GM21825 (cell line): ENCODE results near the gene MDFIC.

ENCODE experiments used
- ATAC-seq: cut with Tn5 transposase; IDR thresholded peaks from one replicate; pipeline ENCODE4 v1.9.1; 2021; ENCODE audit warnings: mild to moderate bottlenecking, moderate library complexity; ENCODE audit not compliant: unreplicated experiment

MDFIC gene

DNA sequence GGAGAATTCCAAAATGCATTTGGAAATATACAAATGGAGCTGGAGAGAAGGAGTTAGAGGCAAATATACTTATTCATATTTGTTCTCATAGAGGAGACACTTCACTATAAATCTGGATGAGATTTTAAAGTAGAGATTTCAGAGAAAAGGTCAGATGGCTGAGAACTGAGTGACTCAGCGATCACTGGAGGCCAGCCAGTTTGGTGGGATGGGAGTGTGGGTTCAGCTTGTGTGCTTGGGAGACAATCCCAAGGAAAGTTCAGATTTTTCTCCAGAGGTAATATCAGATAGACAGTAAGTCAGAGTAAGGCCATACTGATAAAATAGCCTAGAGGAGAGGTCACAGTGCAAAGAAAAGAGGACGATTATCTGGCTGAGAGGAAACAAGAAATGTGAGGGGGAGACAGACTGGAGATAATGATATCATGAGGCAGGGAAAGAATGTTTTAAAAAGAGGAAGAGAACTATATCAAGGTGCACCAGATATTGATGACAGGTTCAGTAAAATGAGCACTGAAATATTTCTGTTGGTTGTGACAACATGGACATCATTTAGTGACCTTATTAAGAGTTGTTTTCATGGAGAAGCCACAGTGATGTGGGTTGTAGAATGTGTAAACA, 67.0 kb downstream of the MDFIC start:
- no peak for ATAC-seq

DNA sequence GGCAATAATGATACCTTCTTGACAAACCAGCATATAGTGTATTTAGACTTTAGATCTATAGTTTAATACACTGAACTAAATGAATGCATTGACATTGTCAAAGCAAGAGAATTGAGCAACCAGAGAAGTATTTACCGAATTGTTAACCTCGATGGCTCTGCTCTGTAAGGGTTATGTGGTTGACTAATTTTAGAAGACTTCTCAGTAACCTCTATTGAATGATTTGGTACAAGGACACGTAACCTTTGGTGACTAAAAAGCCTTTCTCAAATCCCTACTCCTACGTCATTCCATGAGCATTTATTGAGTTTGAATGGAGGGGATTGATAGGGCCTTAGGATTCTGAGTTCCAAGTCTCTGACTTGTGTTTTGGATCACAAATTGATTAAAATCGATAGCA, 67.6 kb downstream of the MDFIC start:
- no peak for ATAC-seq

DNA sequence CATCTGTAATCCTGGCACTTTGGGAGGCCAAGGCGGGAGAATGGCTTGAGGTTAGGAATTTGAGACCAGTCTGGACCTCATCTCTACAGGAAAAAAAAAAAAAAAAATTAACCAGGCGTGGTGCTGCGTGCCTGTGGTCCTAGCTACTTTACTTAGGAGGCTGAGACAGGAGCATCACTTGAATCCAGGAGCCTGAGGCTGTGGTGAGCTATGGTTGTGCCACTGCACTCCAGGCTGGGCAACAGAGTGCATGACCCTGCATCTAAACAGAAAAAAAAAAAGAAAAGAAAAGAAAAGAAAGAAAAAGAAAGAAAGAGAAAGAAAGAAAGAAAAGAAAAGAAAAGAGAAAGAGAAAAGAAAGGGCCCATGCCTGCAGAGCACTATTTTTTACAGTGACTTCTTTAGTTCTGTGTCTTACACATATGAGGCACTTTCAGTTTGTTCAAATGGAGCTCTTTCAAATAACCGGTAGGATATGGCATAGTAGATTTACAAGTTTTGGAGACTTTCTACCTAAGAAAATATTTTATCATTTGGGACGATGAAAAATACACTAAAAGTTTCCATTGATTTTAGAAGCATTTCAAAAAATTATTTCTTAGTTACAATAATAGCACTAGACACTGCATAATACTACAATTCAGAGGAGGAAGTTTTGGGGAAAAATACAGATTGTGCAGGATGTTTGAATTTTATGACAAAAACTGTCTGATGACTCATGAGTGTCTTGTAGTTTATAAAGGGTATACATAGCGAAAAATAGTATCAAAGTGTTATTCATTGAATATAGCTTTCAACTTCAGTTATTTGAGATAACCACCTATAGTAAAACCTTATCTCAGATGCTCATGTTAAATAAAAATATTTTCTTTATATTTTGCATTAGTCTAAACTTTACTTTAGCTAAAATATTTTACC, 75.9 kb downstream of the MDFIC start:
- no peak for ATAC-seq

- ATAC-seq = no peak
These were observed 82.2 kb downstream of the MDFIC start for GRCh38 chr7:115004121-115004520.

DNA sequence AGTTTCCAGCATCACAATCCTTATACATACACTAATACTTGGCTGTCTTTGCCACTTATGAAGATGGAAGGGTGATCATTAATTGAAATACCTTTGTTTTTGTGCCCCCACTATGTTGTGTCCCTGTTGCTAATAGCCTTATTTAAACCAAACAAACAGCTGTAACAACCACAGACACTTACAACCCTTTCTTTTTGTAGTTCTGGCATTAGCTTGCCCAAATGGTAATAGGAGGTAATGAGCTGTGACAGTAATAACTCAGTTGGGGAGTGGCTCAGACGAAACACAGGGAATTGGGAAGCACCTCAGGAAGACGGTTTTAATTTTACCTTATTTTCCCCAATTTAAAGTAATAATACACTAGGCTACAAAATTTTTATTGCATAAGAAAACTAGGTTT, 83.4 kb downstream of the MDFIC start:
- ATAC-seq = no peak

DNA sequence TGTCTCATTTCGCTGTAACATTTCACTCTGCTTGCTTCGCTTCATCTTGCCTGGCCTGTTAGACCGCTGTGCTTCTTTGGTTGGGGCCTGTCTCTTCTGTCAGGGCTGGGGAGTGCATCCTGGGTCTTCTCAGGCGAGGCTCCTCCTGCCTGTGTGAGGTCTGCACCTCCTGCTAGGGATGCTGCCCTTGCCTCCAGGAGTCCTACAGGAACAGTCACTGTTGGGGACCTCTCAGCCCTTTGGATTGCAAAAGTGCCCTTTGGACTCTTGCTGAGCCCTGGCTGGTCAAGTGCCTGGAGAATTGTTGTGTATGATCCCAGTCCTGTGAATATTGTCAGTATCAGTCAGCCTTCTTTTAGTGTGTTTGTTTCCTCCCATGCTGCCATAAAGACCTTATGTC, 84.1 kb downstream of the MDFIC start:
- ATAC-seq = no peak

DNA sequence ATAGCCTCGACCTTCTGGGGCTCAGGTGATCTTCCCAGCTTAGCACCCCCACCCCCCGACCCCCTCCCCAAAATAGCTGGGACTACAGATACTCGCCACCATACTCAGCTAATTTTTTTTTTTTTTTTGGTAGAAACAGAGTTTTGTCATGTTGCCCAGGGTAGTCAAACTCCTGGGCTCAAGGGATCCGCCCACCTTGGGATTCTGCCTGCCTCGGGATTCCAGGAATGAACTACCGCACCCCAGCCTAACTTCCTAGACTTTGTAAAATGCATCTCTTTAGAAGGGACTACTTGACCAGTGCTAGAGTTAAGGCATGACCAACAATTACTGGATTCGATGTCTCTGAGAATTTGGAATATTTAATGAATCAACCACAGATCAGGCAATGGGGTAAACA, 85.9 kb downstream of the MDFIC start:
- ATAC-seq = no peak

GRCh38 chr7:115008465-115009114, 86.7 kb downstream of the MDFIC start:
- ATAC-seq = peak; percentile 72

DNA sequence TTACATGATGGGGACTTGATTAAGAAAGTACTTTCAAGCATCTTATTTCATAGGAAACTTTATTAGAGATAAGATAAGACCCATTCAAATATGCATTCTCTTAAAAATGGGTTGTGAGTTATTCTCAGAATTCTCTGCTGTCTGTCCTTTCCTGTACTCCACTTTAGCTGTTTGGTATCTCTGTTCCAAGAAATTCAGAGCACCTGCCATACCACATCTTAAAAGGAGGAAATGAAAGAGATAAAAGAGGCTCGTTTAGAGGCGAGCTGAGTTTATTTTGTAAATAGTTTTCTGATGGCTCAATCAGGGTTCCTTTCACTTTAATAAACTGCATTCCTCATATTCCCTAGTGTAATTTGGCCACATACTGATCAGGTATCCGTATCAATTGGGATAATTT, 87.2 kb downstream of the MDFIC start:
- ATAC-seq = peak; percentile 73

DNA sequence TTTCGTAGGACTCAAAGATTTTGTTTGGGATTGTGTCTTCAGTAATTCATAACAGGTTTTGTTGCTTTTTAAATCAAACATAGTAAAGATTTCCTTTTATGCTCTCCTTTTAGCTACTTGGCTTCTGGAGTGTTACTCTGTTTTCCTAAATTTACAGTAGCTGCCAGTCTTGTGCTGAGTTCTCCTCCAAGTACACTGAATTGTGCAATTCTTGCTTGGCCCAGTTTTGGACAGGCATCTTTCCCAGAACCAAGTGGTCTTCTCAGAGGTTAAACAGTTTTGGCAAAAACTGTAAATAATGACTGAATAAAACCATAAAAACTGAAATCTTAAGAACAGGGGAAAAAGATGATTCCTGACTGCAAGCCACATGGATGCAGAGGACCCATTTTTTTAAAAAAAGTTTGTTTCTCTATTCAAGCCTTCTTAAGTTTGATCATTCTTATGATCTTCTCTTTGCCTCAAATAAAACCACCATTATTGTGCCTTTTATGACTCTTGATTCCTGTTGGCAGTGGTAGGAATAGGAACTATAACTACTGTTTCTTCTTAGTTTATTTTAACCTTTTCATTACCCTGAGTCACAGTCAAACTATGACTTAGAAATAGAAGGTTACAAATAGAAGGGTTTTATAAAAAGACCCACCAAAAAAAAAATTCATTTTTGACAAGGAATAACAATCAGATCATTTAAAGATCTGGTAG, 88.0 kb downstream of the MDFIC start:
- no peak for ATAC-seq

- no peak for ATAC-seq
These were observed 88.5 kb downstream of the MDFIC start for GRCh38 chr7:115010441-115010820.

DNA sequence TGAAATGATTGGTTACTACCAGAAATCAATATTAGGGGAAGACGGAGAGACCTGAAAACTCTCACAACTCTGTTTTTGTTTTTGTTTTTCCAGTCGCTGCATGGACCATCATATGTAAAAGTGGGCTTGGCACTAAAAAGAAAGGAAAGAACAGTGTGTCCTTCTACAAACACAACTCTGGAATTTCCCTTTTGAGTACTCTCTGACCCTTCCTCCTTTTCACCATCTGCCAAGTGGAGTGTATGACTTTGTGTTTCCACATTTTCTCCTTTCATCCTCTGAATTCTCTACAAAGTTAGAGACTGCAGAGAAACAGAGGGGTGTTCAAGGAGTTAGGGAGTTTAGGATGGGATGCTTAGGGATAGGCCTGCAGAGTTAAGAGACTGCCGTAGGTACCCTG, 92.0 kb downstream of the MDFIC start:
- no peak for ATAC-seq

DNA sequence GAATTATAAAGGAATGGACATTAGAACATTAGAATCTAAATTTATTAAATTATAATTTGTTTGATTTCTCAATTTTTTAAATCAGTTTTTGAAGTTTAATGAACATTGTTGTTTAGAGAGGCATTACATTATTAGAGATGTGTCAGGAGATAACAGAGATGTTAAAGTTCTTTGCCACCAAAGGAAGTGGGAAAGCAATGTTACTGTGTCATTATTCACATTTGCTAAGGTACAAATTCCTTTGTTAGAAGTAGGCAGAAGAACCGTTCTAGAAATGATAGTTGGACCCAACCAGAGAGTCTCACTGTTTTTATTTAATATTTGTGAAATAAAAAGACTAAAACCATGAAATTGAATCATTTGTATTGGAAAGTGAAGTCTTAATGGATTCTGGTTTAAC, 92.9 kb downstream of the MDFIC start:
- ATAC-seq = no peak

DNA sequence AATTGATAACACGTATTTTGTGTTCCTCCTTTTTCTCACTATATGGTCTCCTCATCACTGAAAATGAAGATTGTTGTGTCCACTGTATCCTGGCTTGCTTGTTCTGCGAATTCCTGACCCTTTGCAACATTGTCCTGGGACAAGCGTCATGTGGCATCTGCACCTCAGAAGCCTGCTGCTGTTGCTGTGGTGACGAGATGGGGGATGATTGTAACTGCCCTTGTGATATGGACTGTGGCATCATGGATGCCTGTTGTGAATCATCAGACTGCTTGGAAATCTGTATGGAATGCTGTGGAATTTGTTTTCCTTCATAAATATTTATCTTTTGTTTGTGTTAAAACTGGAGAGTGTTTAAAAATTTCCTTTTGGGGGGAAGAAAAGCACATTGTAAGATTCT, 93.7 kb downstream of the MDFIC start:
- no peak for ATAC-seq

DNA sequence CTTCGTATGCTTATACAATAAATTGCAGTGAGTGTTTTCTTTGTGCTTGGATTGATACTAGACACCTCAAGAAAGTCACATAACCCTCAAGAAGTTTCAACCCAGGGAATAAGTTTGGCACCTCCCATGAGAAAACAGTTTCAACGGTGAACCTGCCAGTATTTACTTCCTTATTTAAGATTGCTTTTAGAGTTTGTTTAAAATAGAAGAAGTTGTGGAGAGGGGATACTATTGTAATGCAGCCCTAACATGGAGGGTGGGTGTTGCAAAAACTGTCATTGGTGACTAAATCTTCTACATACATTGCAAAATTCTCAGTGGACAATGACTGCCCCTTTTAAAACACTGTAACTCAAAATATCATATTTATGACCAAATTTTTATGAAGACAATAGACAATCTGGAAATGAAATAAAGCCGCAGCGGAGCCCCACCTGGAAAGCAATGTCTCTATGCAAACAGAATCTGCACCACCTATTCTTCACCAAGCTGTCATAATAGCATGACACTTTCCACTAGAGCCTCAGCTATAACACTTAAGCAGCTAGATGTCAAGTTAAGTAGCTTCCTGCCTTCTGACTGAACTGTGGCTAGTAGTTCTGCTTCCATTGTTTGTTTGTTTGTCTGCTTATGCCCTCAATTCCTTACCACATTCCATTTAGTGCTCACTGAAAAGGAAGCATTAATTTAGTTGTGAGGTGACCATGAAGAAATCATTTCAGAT, 98.2 kb downstream of the MDFIC start:
- ATAC-seq = no peak

- ATAC-seq = no peak
These were observed 101.3 kb downstream of the MDFIC start for GRCh38 chr7:115023219-115023618.

DNA sequence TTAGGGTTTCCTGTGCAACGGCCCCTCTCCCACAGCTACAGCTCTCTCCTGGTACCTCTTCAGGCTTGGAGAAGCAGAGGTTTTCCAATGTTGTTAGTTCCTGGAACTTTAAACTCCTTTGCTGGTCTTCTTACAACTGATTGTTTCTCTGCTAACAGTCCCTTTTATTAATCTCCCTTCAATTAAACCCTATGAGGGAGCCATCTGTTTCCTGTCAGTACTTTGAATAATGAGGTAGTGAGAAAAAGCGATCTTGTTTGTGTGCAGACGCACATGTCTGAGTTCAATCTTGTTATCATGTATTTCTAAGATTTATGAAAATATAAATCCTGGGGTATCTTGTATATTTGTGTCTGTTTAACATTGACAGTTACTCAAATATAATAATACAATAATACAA, 102.4 kb downstream of the MDFIC start:
- ATAC-seq = no peak

DNA sequence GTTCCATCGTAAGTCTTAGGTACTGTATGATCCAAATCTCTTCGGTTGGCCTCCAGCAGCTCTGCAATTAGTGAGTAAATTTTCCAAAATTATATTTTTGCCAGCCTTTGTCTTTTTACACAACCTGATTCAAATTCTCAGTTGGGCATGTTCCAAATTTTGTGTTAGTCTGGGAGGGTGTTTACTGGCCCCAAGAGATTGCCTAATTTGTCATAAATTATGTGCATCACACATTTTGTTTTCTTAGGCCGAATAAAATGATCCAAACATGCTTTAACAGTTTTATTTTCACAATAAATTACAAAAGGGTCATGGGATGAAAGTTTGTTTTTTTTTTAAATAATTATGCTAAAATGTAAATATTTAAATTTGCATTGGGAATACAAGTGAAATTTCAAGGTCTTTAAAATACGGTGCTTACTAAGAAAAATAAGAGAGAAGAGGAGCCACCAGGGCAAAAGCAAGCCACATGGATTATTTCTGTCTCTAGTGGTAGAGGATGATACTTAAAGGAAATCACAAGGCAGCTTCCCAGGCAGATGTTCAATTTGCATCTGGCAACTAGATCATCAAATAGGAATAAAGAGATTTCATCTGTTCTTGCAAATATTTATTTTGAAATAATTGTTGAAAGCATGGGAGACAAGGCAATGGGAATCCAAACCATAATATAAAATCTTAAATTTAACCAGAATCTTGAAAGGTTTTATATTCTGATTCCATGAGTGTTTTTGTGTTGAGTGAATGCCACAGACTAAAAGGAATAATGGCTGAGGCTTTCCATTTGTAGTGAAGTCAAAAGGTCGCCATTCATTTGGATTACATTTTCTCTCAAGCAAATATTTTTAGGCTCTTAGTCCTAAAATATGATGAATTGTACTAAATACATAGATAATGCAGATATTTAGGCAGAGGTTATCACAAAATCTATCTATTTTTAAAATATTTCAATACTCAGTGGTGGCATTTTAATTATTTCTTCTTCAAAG, 111.1 kb downstream of the MDFIC start:
- no peak for ATAC-seq

- no peak for ATAC-seq
These were observed 112.1 kb downstream of the MDFIC start for GRCh38 chr7:115033917-115034459.
